Mucosa of descending colon (tissue), 3 donors: Measurements from ENCODE around the gene GLIPR1L2. TPM values are rescaled to one million over a fixed set of nuclear protein-coding genes. Genes with fewer than 3 reads are reported as not detected.

Source experiments
- ATAC-seq: fragments of 200-7000 bp; cut with Tn5 transposase; one replicate; pipeline ENCODE4 v1.9.1; 2020; ENCODE audit warnings: mild to moderate bottlenecking, moderate library complexity
- DNase-seq, 3 donors: peaks; one replicate each; pipeline ENCODE4 v3.0.0-alpha.2; 2020
- H3K36me3 ChIP-seq: fragments of 200-600 bp; one replicate; pipeline ENCODE4 v1.8.0; 2021; ENCODE audit warnings: low read depth, mild to moderate bottlenecking
- H3K4me1 ChIP-seq: fragments of 200-600 bp; one replicate; pipeline ENCODE4 v1.8.0; 2021; ENCODE audit warnings: low read depth, mild to moderate bottlenecking
- H3K4me3 ChIP-seq: fragments of 200-600 bp; one replicate; pipeline ENCODE4 v1.8.0; 2021; ENCODE audit warnings: mild to moderate bottlenecking
- H3K9me3 ChIP-seq: fragments of 200-600 bp; one replicate; pipeline ENCODE4 v1.8.0; 2021; ENCODE audit warnings: mild to moderate bottlenecking
- CTCF ChIP-seq: fragments of 200-600 bp; IDR thresholded peaks from one replicate; pipeline ENCODE4 v1.8.0; 2022; ENCODE audit warnings: antibody characterized with exemption, mild to moderate bottlenecking
- intact Hi-C, 2 donors: fragments of 100-400 bp; cut with DNase I in 1 of 2; cut with micrococcal nuclease in 1 of 2; formaldehyde crosslinking; loops; one replicate each; pipeline versions ENCODE4 v1.11.0 to v1.11.1; 2022; cut with DNase I, micrococcal nuclease
- total RNA-seq, 3 donors: library from RNA; stranded (reverse); fragmentation: NEBNext Ultra II Directional in 2 of 3; extraction: Animal tissue kit (Norgen Biotek cat#: 25700) in 2 of 3; gene quantifications; one replicate each; pipeline versions ENCODE4 v1.2.1 to v1.2.4, GENCODE V29; 2021 to 2023
- donor health status: DM: no; HTN: no; CAD: no; lungs with moderate emphysema.
- donor health status: DM: no; HTN: no; CAD: no.
- donor health status: DM: no; HTN: yes; CAD: no.

GLIPR1L2 gene
- total RNA-seq, 3 donors from 2014 or later: 0.52 to 0.98 TPM; not detected in 1

DNA sequence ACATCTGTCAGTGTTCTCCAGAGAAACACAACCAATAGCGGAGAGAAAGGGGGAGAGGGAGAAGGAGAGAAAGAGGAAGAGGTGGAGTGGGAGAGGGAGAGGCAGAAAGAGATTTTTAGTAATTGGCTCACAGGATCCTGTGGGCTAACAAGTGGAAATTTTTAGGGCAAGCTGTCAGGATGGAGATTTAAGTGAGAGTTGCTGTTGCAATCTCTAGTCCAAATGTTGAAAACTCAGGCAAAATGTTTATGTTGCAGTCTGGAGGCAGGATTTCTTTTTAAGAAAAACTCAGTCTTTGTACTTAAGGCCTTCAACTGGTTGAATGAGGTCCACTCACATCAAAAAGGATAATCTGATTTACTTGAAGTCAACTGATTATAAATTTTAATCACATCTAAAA lies 12.5 kb upstream of the GLIPR1L2 start:
- no peak for TF ChIP-seq CTCF
- Histone ChIP-seq H3K4me1 (no peaks in the 10 kb centered on the region), H3K36me3 (no peaks in the 10 kb centered on the region), H3K9me3 (no peaks in the 10 kb centered on the region), H3K4me3 (no peak overlapping the region)
- intact Hi-C loops: no loop called here
- ATAC-seq: no peak
- no peak for DNase-seq

DNA sequence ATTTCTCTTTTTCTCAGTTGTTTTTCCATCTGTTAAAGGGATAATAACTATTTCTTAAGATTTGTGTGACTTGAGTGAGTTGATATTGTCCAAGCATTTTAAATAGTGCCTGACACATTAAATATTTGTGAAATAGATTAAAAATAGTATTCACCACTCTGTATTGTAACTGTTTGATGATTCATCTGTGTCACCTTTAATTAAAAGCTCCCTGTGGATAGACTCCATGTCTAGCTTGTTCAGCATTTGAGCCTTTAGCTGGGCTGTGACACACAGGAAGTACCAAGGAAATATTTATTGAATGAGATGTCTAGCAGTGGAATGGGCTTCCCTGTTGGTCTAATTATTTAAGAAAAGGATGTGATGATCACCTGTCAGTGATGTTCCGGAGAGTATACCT lies 1.8 kb upstream of the GLIPR1L2 start:
- no peak for DNase-seq
- Histone ChIP-seq H3K9me3 (no peaks in the 10 kb centered on the region), H3K4me1 (peaks cover 4% of the 10 kb centered on the region), H3K4me3 (no peak overlapping the region), H3K36me3 (no peaks in the 10 kb centered on the region)
- no peak for TF ChIP-seq CTCF
- intact Hi-C loops: no loop called here
- no peak for ATAC-seq

DNA sequence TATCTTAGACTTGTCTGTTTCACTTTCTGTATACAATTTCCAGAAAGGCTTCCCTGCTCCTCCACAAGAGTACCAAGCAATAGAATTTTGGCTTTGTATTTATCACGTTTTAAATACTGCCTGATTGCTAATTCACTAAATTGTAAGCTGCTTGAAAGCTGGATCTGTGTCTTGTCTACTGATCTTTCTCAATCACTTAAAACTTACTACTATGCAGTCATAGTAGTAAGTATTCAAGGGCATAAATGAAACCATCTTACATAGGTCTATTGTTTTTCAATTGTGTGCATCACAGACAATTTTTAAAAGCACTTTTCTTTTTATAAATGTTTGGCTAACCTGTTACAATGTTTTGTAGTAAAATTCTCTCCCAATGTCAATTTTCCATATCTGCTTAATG lies 1.2 kb upstream of the GLIPR1L2 start:
- no peaks in the 10 kb centered on the region for H3K36me3 ChIP-seq
- intact Hi-C loops: loop anchor here in 1 of 2 donors (10.0 kb wide), 1 partner anchor 115 kb away; no protein-coding TSS in a partner anchor
- ATAC-seq: no peak
- peaks cover 4% of the 10 kb centered on the region for H3K4me1 ChIP-seq
- no peak for TF ChIP-seq CTCF
- H3K9me3 ChIP-seq: no peaks in the 10 kb centered on the region
- no peak overlapping the region for H3K4me3 ChIP-seq
- no peak for DNase-seq

DNA sequence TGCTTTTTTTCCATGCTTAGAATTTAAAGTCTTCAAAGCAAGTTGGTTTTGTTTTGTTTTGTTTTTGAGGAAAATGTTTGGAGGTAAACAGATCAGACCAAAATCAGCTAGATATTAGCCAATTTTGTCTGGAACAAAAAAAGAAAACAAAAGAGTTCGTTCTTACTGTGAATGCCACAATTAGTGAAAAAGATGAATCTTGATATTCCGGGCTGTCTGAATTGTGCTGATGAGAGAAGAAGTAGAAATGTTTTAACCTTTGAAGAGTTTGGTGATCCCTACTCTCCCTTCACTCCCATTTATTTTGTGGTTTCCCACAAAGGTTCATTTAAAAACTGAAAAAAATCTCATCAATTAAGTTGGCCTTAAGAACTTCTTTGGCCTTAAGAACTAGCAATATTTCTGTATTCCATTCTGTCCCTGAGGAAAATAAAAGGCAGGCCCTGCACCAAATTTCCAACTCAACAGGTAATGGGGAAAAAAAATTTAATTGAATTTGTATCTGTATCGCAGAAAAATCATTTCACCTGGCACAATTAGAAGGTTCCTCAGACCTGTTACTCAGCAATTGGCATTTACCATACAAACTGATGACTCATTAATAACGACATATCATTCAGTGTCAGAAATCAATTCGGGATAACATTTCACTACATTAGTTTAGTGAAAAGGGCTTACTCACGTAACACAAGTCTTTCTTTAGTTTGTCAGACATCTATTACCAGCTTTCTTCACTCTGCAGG lies 562 bp upstream of the GLIPR1L2 start:
- Histone ChIP-seq H3K36me3 (no peaks in the 10 kb centered on the region), H3K9me3 (no peaks in the 10 kb centered on the region), H3K4me3 (no peak overlapping the region), H3K4me1 (peaks cover 4% of the 10 kb centered on the region)
- DNase-seq: no peak
- no peak for TF ChIP-seq CTCF
- intact Hi-C loops: loop anchor here in 1 of 2 donors (10.0 kb wide), 1 partner anchor 114 kb away; no protein-coding TSS in a partner anchor
- no peak for ATAC-seq

DNA sequence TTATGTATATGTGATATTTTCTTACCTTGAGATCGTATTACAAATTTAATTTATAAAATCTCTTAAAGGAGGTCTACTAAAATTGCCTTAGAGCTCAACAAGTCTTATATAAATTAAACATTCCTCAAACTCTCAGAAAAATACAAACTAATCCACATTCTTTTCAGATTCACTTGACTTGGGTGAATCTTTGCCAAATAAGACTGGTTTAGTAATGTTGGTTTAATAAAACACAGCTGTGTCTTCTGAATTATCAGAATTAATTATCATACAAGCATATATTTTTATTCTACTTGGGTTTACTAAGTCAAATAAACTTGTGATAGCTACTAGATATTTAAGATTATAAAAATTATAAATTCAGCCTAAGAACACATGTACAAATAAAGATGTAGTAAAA lies 13.3 kb downstream of the GLIPR1L2 start:
- ATAC-seq (no peak), DNase-seq (no peak)
- no peaks in the 10 kb centered on the region for H3K4me1 ChIP-seq
- H3K4me3 ChIP-seq: no peak overlapping the region
- intact Hi-C loops: no loop called here
- no peaks in the 10 kb centered on the region for H3K9me3 ChIP-seq
- H3K36me3 ChIP-seq: no peaks in the 10 kb centered on the region
- TF ChIP-seq CTCF: no peak

DNA sequence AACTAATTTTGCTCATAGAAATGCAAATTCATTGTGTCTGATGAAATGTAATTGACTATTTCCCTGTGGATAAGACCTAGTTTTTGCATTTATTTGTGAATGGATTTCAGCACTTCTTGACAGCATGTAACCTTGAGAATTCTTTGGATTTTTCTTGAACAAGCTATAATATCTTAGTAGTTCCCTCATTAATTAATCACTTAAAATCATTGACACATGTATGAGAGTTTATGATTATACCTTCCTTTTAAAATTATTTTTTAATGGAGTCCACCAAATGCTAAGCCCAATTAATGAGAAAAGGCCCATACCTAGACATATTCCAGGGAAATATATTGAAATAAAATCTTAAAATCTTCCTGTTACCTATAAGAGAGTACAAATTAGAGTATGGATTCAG lies 16.8 kb downstream of the GLIPR1L2 start:
- intact Hi-C loops: no loop called here
- TF ChIP-seq CTCF: no peak
- H3K9me3 ChIP-seq: no peaks in the 10 kb centered on the region
- DNase-seq: no peak
- H3K4me3 ChIP-seq: no peak overlapping the region
- no peaks in the 10 kb centered on the region for H3K36me3 ChIP-seq
- H3K4me1 ChIP-seq: no peaks in the 10 kb centered on the region
- no peak for ATAC-seq
